GM19043 (cell line): ENCODE data around the gene NUP107.

Experiments used
- ATAC-seq: cut with Tn5 transposase; IDR thresholded peaks from one replicate; pipeline ENCODE4 v1.9.1; 2021; ENCODE audit warnings: low read depth; ENCODE audit not compliant: unreplicated experiment

NUP107 gene

DNA sequence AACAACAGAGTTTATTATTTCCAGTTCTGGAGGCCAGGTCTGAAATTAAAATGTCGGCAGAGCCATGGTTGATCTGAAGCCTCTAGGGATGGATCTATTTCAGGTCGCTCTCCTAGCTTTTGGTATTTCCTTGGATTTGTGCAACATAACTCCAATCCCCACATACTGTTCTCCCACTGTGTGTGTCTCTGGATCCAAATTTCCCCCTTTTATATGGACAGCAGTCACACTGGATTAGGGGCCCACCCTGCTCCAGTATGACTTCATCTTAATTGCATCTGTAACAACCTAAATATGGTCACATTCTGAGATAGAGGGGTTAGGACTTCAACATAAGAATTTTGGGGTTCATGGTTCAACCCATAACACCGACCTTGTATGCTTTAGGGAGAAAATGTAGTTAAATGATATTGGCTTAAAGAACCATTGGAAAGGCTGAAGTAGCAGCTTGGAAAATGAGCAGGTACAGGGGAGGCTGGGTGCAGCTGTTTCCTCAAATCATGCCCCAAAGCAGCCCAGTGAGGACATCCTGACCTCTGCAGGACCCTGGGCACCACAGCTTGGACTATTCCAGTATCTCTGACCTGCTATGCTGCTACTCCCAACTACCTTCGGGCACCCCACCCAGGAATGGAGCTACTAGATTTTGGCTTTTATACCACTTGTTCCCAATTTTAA is 107.3 kb downstream of the NUP107 start:
- no peak for ATAC-seq

- no peak for ATAC-seq
These were observed 108.0 kb downstream of the NUP107 start for GRCh38 chr12:68794653-68795251.
